NCI-H2081 (cell line): Measurements from ENCODE around the gene AKAP3.

Experiments
- DNase-seq, 2 experiments: peaks; one replicate each; lab custom pipeline; 2025; lab: John Stamatoyannopoulos, UW

AKAP3 gene

GRCh38 chr12:4603421-4603820 lies 45.4 kb downstream of the AKAP3 start:
- no peak for DNase-seq

DNA sequence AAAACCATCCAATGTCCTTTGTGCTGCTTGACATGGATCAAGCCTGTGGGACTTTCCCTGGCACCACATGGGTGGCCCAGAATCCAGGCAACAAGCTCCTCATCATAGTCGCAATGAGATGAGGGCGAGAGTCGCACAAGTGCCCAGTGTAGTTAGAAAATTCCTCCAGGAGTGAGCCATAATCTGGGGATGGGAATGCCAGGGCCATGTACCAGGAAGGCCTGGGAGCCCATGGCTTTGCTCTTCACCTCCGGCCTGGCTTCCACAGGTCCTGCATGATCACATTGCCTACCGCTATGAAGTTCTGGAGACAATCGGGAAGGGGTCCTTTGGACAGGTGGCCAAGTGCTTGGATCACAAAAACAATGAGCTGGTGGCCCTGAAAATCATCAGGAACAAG lies 53.0 kb downstream of the AKAP3 start:
- no peak for DNase-seq

DNA sequence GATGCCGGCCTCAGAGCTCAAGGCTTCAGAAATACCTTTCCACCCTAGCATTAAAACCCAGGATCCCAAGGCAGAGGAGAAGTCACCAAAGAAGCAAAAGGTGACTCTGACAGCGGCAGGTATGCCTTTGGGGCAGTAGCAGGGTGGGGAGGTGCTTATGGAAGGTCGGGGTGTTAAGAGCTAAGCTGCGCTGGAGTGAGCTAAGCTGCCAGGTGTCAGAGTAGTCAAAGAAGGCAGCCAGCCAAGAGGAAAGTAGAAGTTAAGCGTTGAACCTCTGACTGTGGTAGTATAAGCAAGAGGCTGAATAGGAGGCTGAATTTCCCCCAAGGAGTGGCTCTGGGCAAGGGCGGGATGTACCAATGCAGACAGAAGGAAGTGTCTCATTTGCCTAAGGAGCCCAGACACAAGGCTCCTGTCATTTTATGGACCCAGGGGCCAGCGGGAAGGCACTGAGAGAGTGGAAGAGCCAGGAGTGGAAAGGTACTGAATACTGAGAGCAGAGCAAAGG lies 57.6 kb downstream of the AKAP3 start:
- DNase-seq, result no peak

- DNase-seq, result no peak
Measured at GRCh38 chr12:4589941-4590340, 58.9 kb downstream of the AKAP3 start.

DNA sequence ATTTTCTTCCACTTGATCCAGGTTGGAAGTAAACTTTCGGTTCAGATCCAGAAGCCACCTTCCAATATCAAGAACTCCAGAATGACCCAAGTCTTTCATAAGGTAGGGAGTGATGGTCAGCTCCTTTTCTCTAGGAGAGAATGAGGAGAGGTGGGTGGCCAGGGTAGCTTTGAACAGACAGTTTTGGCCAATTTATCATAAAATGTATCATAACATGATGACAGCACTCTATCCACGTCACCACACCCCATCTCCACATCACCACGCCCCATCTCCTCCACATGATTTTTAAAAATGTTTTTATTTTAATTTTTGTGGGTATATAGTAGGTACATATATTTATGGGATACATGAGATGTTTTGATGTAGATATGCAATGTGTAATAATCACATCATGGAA lies 59.9 kb downstream of the AKAP3 start:
- no peak for DNase-seq

DNA sequence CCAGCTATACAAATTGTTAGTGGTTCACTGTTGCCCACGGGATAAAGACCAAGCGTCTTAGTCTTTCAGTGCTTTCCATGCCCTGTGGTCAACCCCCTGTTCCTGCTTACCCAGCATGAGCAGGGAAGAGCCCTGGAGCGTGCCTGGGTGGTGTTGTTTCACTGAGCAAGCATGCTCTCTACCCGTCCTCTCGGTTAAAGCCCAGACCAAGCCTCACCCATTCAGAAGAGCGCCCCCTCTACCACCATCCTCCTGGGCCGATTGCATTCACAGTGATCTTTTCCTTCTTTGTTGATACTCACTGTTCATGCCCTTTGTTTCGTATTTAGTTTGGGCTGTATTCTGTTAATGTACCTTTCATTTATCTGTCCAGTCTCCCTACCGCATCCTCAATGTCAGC lies 61.7 kb downstream of the AKAP3 start:
- DNase-seq, result no peak

GRCh38 chr12:4586500-4586899 lies 62.4 kb downstream of the AKAP3 start:
- DNase-seq, result no peak

DNA sequence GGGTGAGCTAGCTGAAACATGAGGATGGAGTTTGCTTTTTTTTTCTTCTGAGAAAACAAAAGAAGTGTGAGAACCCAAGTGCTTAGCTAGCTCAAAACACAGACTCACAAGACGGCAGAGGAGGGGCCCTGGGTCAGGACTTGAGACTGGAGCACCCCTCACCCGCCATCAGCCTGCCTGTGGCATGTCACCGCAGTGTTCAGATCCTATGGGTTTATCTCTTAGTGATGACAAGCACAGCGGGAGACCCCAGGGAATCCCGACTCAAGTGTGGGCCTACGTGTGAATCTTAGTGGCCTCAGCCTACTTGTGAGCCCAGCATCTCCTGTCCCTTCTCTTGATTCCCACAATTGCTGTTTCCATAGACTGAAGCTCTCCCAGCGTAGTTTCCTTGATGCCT lies 64.0 kb downstream of the AKAP3 start:
- no peak for DNase-seq

DNA sequence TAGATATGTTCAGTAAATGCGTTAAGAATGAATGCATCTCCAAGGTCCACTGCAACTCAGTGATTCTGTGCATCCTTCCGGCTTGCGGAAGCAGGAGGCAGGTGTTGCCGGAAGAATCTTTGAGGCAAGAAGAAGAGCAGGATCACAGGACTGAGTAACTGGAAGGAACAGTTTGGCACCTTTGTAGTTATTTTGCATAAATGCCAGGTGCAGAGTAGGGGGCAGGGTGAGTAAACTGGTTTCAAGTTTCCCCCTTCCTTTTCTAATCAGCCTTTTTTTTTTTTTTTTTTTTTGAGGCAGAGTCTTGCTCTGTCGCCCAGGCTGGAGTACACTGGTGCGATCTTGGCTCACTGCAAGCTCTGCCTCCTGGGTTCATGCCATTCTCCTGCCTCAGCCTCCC lies 64.6 kb downstream of the AKAP3 start:
- DNase-seq, result peak in 1 of 2 experiments; percentile 9

- DNase-seq, result no peak
Measured at GRCh38 chr12:4580281-4580688, 68.6 kb downstream of the AKAP3 start.

DNA sequence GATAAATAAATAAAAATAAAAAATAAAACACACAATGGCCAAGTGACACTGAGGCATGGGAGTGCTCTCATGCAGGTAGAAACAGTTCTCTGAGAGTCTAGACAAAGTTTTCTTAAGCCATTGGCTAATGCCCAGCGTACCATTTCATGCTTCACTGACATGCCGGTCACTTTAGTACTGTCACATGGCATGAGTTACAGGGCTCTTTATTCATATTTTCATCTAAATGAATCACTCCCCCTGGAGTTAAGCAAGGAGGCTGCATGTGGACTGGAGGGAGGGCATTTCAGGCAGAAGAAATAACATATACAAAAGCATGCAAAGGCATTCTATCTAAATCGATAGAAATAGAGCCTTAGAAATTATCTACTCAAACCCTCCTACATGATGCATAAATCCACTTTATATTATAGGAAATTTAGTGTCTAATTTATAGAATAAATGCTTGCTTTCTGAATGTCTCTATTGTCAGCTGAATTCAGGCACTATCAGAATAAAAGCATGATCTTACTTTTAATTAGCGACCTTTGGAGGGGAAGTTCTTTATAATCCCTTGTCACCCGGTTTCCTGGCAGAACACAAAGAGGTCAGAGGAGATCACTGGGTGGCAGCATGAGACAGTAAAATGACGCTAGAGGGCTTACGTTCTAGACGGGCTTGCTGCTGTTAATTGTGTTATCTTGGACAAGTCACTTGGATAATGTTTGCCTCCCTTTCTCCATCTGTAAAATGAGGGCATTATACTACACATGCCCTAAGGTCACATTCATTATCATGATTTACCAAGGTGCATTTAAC lies 69.3 kb downstream of the AKAP3 start:
- no peak for DNase-seq

GRCh38 chr12:4572680-4573079 lies 76.2 kb downstream of the AKAP3 start:
- no peak for DNase-seq

DNA sequence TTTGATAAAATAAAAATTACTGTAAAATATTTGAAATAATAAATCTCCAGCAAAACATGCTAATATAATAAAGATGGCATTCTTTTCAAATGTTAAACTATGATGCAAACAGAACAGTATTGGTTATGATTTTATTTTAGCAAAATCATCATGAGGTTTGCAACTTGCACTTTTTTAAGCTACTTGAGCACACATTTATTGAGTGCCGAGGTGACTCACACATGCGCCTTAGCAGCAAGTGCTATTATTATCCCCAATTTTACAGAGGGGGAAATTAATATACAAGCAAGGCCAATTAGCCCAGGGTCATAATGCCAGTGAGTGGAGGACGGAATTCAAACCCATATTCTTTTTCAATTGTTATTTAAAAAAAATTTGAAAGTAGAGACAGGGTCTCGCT lies 79.6 kb downstream of the AKAP3 start:
- DNase-seq, result no peak

GRCh38 chr12:4567073-4567881 lies 81.6 kb downstream of the AKAP3 start:
- DNase-seq, result no peak

GRCh38 chr12:4566474-4566873 lies 82.4 kb downstream of the AKAP3 start:
- DNase-seq, result no peak
